Measurements from ENCODE around the gene SERINC5. TPM values are rescaled to one million over a fixed set of nuclear protein-coding genes. Genes with fewer than 3 reads are reported as not detected.

SERINC5 gene
- total RNA-seq, 3 donors from 2014 or later (not counting 1 experiment from before 2014, with no cell fraction given), result 6.8 to 18.9 (median 14.5) TPM

DNA sequence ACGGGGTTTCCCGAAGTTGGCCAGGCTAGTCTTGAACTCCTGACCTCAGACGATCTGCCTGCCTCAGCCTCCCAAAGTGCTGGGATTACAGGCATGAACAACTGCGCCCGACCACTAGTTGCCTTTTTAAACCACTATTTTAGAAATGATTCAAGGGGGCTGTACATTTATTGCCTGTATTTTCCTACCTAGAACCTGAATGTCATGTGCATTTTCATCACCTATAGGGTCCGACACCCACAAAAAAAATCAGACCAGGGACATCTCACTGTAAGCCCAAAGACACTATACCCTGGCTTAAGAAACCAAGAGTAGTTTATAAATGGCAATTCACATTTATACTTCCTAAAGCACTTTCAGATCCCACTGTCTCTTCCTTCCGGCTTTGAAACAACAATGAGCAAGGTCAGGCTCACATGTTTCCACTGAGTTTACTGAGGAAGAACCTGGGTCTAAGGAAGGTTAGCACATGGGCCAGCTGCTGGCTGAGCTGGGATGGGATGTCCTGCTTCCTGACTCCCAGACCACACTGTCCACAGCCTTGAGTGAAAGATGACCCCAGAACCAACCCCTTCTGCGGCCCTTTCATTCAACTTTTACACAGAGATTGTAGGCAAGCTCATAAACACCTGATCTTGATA is 87.3 kb downstream of the SERINC5 start:
- H3K27ac Mint-ChIP-seq, result no peak overlapping the region
- H3K9me3 Mint-ChIP-seq, result no peaks in the 10 kb centered on the region
- H3K27me3 ChIP-seq (ENCODE audit: control insufficient read depth, insufficient read depth, low read length), result no peaks in the 10 kb centered on the region
- H3K4me1 Mint-ChIP-seq, result peaks cover 6 to 7% of the 10 kb centered on the region in 2 donors
- H3K4me3 ChIP-seq (ENCODE audit: low read length), result no peak overlapping the region
- H3K4me3 Mint-ChIP-seq, result no peak overlapping the region
- DNase-seq, result no peak
- intact Hi-C loops (cut with micrococcal nuclease), result no loop called here
- no peak for ATAC-seq
- no peaks in the 10 kb centered on the region for H3K36me3 Mint-ChIP-seq
- H3K27me3 Mint-ChIP-seq (ENCODE audit: low read depth in 2 of 2), result no peaks in the 10 kb centered on the region
- no peak for TF ChIP-seq CTCF (IDR thresholded peaks at IDR 0.05)
- H3K4me1 ChIP-seq (ENCODE audit: control insufficient read depth, insufficient read depth, low read length), result no peaks in the 10 kb centered on the region
- no peaks in the 10 kb centered on the region for H3K36me3 ChIP-seq (ENCODE audit: control insufficient read depth, insufficient read depth, low read length)
- no peaks in the 10 kb centered on the region for H3K9me3 ChIP-seq (ENCODE audit: control insufficient read depth, insufficient read depth, low read length)
- 91% methylated on average over 8 of the region's 8 CpGs for WGBS (ENCODE audit: insufficient coverage)
- no peak overlapping the region for H3K27ac ChIP-seq (ENCODE audit: low read length)

- no peaks in the 10 kb centered on the region for H3K27me3 Mint-ChIP-seq (ENCODE audit: low read depth in 2 of 2)
- H3K4me1 Mint-ChIP-seq, result no peaks in the 10 kb centered on the region
- Histone ChIP-seq H3K36me3 (ENCODE audit: control insufficient read depth, insufficient read depth, low read length) (no peaks in the 10 kb centered on the region), H3K27me3 (ENCODE audit: control insufficient read depth, insufficient read depth, low read length) (no peaks in the 10 kb centered on the region), H3K4me3 (ENCODE audit: low read length) (no peak overlapping the region), H3K4me1 (ENCODE audit: control insufficient read depth, insufficient read depth, low read length) (no peaks in the 10 kb centered on the region), H3K27ac (ENCODE audit: low read length) (no peak overlapping the region), H3K9me3 (ENCODE audit: control insufficient read depth, insufficient read depth, low read length) (no peaks in the 10 kb centered on the region)
- no peak for TF ChIP-seq CTCF (IDR thresholded peaks at IDR 0.05)
- ATAC-seq (no peak), DNase-seq (no peak)
- H3K27ac Mint-ChIP-seq, result no peak overlapping the region
- no peaks in the 10 kb centered on the region for H3K9me3 Mint-ChIP-seq
- 81% methylated on average over 2 of the region's 3 CpGs for WGBS (ENCODE audit: insufficient coverage)
- no peak overlapping the region for H3K4me3 Mint-ChIP-seq
- intact Hi-C loops (cut with micrococcal nuclease), result no loop called here
- peaks cover 8% of the 10 kb centered on the region for H3K36me3 Mint-ChIP-seq
Observed at GRCh38 chr5:80165452-80165851, 90.4 kb downstream of the SERINC5 start.

DNA sequence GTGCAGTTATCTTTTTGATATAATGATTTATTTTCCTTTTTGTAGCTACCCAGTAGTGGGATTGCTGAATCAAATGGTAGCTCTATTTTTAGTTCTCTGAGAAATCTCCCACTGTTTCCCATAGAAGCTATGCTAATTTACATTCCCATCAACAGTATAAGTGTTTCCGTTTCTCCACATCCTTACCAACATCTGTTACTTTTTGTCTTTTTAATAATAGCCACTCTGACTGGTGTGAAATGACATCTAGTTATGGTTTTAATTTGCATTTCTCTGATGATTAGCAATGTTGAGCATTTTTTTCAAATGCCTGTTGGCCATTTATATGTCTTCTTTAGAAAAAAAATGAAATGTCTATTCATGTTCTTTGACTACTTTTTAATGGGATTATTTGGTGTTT is 94.7 kb downstream of the SERINC5 start:
- peaks cover 16% of the 10 kb centered on the region for H3K36me3 Mint-ChIP-seq
- DNase-seq, result no peak
- TF ChIP-seq CTCF (IDR thresholded peaks at IDR 0.05), result no peak
- H3K4me1 Mint-ChIP-seq, result no peaks in the 10 kb centered on the region
- H3K4me1 ChIP-seq (ENCODE audit: control insufficient read depth, insufficient read depth, low read length), result no peaks in the 10 kb centered on the region
- H3K27me3 Mint-ChIP-seq (ENCODE audit: low read depth in 2 of 2), result no peaks in the 10 kb centered on the region
- H3K9me3 Mint-ChIP-seq, result no peaks in the 10 kb centered on the region
- H3K4me3 ChIP-seq (ENCODE audit: low read length), result no peak overlapping the region
- no peak for ATAC-seq
- H3K27ac Mint-ChIP-seq, result no peak overlapping the region
- no peak overlapping the region for H3K4me3 Mint-ChIP-seq
- H3K9me3 ChIP-seq (ENCODE audit: control insufficient read depth, insufficient read depth, low read length), result no peaks in the 10 kb centered on the region
- no peak overlapping the region for H3K27ac ChIP-seq (ENCODE audit: low read length)
- no peaks in the 10 kb centered on the region for H3K27me3 ChIP-seq (ENCODE audit: control insufficient read depth, insufficient read depth, low read length)
- WGBS (ENCODE audit: insufficient coverage), result no CpG with 5 or more reads among the region's 1 CpG
- peaks cover 3% of the 10 kb centered on the region for H3K36me3 ChIP-seq (ENCODE audit: control insufficient read depth, insufficient read depth, low read length)
- intact Hi-C loops (cut with micrococcal nuclease), result no loop called here

DNA sequence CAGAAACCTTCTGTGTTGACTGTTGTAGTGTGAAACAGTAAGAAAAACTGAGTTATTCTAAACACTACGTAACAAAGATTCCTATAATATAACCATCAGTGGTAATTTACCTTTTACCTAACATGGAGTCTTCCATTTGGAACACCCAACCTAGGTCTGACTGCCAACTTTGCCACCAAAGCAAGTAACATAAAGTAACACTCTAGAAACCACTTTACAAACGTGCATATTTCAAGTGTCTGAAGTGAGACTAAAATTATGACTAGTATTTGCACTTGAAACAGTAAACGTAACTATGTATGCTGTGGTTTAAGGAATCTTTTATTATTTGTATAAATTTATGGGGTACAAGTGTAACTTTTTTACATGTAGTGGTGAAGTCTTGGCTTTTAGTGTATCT is 95.6 kb downstream of the SERINC5 start:
- no peak overlapping the region for H3K4me3 ChIP-seq (ENCODE audit: low read length)
- no peaks in the 10 kb centered on the region for H3K4me1 Mint-ChIP-seq
- peaks cover 16% of the 10 kb centered on the region for H3K36me3 Mint-ChIP-seq
- DNase-seq (no peak), ATAC-seq (no peak)
- no peak overlapping the region for H3K27ac ChIP-seq (ENCODE audit: low read length)
- peaks cover 3% of the 10 kb centered on the region for H3K36me3 ChIP-seq (ENCODE audit: control insufficient read depth, insufficient read depth, low read length)
- no peaks in the 10 kb centered on the region for H3K9me3 Mint-ChIP-seq
- H3K27ac Mint-ChIP-seq, result no peak overlapping the region
- H3K4me1 ChIP-seq (ENCODE audit: control insufficient read depth, insufficient read depth, low read length), result no peaks in the 10 kb centered on the region
- intact Hi-C loops (cut with micrococcal nuclease), result no loop called here
- no peaks in the 10 kb centered on the region for H3K9me3 ChIP-seq (ENCODE audit: control insufficient read depth, insufficient read depth, low read length)
- no peak overlapping the region for H3K4me3 Mint-ChIP-seq
- 92% methylated on average over 3 of the region's 3 CpGs for WGBS (ENCODE audit: insufficient coverage)
- no peaks in the 10 kb centered on the region for H3K27me3 ChIP-seq (ENCODE audit: control insufficient read depth, insufficient read depth, low read length)
- H3K27me3 Mint-ChIP-seq (ENCODE audit: low read depth in 2 of 2), result no peaks in the 10 kb centered on the region
- no peak for TF ChIP-seq CTCF (IDR thresholded peaks at IDR 0.05)
